Gastroesophageal sphincter (tissue), 3 donors: ENCODE results near the gene SLAMF8.

Experiments used
- EP300 ChIP-seq: sonication (generic); formaldehyde crosslinking; IDR thresholded peaks from one replicate; pipeline ENCODE4 v1.6.1; 2017; ENCODE audit warnings: antibody characterized with exemption, mild to moderate bottlenecking
- POLR2AphosphoS5 ChIP-seq: sonication (generic); formaldehyde crosslinking; IDR thresholded peaks from one replicate; pipeline ENCODE4 v1.6.1; 2017; ENCODE audit warnings: antibody characterized with exemption
- TF ChIP-seq, protein P1 (sequence below), 4 experiments: fragments of 200-600 bp in 2 of 4; fragments of 450-650 bp in 2 of 4; sonication (generic) in 1 of 4; IDR thresholded peaks; one replicate each; pipeline ENCODE4 v1.5.1; 2017 to 2019; ENCODE audit warnings: antibody characterized with exemption in 4 of 4, mild to moderate bottlenecking in 2 of 4, moderate library complexity in 2 of 4

DNA sequence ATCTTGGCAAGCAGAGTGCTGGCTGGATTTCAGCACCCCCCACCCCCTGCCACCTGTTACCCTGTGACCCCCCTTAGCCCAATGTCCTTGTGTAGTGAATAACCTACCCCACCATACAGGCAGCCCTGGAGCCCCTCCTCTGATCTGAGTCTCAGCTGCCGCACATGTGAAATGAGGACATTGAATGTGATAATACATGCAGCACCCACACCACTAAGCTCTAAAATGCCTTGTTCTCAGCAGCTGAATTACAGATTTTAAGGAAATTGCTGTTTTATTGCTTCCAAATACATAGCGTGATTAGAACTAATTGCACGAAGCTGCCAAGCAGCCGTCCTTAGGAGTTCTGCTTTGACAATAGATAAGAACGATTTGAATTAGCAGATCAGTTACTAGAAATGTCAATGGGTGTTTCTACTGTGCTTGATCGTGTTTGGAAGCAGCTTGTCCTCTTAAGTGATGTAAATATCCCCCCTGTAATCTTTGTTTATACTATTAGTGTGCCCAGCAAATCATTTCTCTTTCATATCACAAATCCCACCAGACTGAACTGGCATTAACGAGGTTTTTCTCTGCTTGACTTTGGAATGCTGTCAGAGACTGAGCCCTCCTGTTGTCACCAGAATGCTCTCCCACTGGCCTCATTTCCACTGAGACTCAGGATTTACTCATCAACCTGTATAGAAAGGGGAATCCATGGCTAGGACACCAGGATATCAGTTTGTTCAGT lies 4.9 kb downstream of the SLAMF8 start:
- TF ChIP-seq, protein P1, sequence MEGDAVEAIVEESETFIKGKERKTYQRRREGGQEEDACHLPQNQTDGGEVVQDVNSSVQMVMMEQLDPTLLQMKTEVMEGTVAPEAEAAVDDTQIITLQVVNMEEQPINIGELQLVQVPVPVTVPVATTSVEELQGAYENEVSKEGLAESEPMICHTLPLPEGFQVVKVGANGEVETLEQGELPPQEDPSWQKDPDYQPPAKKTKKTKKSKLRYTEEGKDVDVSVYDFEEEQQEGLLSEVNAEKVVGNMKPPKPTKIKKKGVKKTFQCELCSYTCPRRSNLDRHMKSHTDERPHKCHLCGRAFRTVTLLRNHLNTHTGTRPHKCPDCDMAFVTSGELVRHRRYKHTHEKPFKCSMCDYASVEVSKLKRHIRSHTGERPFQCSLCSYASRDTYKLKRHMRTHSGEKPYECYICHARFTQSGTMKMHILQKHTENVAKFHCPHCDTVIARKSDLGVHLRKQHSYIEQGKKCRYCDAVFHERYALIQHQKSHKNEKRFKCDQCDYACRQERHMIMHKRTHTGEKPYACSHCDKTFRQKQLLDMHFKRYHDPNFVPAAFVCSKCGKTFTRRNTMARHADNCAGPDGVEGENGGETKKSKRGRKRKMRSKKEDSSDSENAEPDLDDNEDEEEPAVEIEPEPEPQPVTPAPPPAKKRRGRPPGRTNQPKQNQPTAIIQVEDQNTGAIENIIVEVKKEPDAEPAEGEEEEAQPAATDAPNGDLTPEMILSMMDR (IDR thresholded peaks at IDR 0.05), result no peak
- TF ChIP-seq EP300 (no peak), POLR2AphosphoS5 (no peak)
